HL-60 (cell line): Measurements from ENCODE around the gene FFAR1.

ENCODE experiments used
- DNase-seq, 2 experiments: peaks; one replicate each; pipeline ENCODE4 v3.0.0-alpha.2; 2010 to 2020; ENCODE audit warnings: low read depth in 1 of 2, low spot score in 1 of 2
- H3K27ac ChIP-seq: fragments of 250-450 bp; sonication (Bioruptor Pico); replicated peaks from 2 replicates; pipeline ENCODE4 v1.5.1; 2020; ENCODE audit warnings: mild to moderate bottlenecking, moderate library complexity
- H3K27me3 ChIP-seq: fragments of 250-450 bp; sonication (Bioruptor Pico); 2 replicates; pipeline ENCODE4 v1.5.1; 2021; ENCODE audit warnings: mild to moderate bottlenecking, moderate library complexity; ENCODE audit not compliant: insufficient read depth, poor library complexity, severe bottlenecking
- H3K4me3 ChIP-seq: replicated peaks from 2 replicates; pipeline ENCODE4 v1.5.1; 2011; ENCODE audit warnings: mild to moderate bottlenecking, control low read depth, low read length; ENCODE audit not compliant: insufficient read depth
- GABPA ChIP-seq: IDR thresholded peaks from 2 replicates; pipeline ENCODE4 v1.6.1; 2012; ENCODE audit warnings: low read depth
- POLR2AphosphoS5 ChIP-seq: IDR thresholded peaks from 2 replicates; pipeline ENCODE4 v1.6.1; 2012; ENCODE audit warnings: low read depth
- REST ChIP-seq: IDR thresholded peaks from 2 replicates; pipeline ENCODE4 v1.6.1; 2012; ENCODE audit warnings: low read depth; ENCODE audit not compliant: insufficient replicate concordance
- SPI1 ChIP-seq: IDR thresholded peaks from 2 replicates; pipeline ENCODE4 v1.6.1; 2012; ENCODE audit warnings: low read depth, mild to moderate bottlenecking, borderline replicate concordance
- TF ChIP-seq, protein P1 (sequence below): IDR thresholded peaks from one replicate; pipeline ENCODE4 v1.5.1; 2011; ENCODE audit warnings: low read length, control low read depth, inconsistent platforms; ENCODE audit not compliant: insufficient read depth

Gene FFAR1

DNA sequence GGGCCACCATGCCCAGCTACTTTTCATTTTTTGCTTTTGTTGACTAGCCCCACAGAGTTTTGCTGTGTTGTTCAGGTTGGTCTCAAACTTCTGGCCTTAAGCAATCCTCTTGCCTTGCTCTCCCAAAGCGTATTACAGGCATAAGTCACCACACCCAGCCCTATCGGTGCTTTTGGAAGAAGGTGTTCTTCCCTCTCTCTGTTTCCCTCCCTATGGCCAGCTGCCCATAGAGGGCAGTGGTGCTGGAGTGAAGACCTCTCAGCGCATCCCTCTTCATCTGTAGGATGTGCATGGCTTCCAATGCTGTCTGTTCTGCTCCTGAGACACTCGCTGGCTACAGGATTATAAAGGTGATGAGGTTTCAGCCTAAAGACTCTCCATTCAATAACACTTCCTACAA, 20.1 kb upstream of the FFAR1 start:
- no peak overlapping the region for H3K4me3 ChIP-seq

DNA sequence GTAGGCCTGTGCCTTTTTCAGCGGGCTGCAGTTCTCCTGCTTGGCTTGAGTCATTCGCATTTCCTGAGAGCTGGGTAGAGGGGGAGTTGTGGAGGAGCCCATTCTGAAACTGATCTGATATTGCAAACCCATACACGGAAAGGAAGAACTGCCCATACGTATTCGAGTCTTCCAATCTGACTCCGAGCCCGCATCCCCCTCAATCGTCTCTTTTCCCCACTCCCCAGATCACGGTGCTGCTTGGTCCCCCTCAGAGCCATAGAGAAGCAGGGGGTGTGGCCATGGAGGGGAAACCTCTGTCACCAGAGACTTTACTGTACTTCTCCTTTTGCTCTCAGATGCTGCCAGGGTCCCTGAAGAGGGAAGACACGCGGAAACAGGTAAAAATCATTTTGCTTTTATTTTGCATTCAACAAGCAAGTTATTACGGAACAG, 18.8 kb upstream of the FFAR1 start, which contains the start of gene CD22:
CD22 (plus strand) TSS at position 337 of the 435 bp plus-strand sequence. CDS start 2,854 bp downstream, outside the sequence.
- no peak within 1 kb of the TSS for H3K4me3 ChIP-seq
- no peak within 1 kb of the TSS for H3K27ac ChIP-seq
- H3K27me3 ChIP-seq = no peaks in the 10 kb centered on the region
- TF ChIP-seq POLR2AphosphoS5 (no peak), SPI1 (peak; percentile 51; the same call in 1 of the 2 replicates)
- TF ChIP-seq, protein P1, sequence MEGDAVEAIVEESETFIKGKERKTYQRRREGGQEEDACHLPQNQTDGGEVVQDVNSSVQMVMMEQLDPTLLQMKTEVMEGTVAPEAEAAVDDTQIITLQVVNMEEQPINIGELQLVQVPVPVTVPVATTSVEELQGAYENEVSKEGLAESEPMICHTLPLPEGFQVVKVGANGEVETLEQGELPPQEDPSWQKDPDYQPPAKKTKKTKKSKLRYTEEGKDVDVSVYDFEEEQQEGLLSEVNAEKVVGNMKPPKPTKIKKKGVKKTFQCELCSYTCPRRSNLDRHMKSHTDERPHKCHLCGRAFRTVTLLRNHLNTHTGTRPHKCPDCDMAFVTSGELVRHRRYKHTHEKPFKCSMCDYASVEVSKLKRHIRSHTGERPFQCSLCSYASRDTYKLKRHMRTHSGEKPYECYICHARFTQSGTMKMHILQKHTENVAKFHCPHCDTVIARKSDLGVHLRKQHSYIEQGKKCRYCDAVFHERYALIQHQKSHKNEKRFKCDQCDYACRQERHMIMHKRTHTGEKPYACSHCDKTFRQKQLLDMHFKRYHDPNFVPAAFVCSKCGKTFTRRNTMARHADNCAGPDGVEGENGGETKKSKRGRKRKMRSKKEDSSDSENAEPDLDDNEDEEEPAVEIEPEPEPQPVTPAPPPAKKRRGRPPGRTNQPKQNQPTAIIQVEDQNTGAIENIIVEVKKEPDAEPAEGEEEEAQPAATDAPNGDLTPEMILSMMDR = no peak
- peak in 1 of 2 experiments; percentile 53 for DNase-seq

More for the DNA sequence above, 20.1 kb upstream of the FFAR1 start:
- no peak for DNase-seq
- Histone ChIP-seq H3K27ac (no peak overlapping the region), H3K27me3 (no peaks in the 10 kb centered on the region)
- TF ChIP-seq SPI1 = no peak
- TF ChIP-seq POLR2AphosphoS5 = no peak
- no peak for TF ChIP-seq REST
- TF ChIP-seq, protein P1 = no peak
- no peak for TF ChIP-seq GABPA

- no peaks in the 10 kb centered on the region for H3K27me3 ChIP-seq
- no peak overlapping the region for H3K27ac ChIP-seq
- no peak for DNase-seq
- TF ChIP-seq POLR2AphosphoS5 = no peak
- no peak for TF ChIP-seq SPI1
- no peak for TF ChIP-seq REST
- TF ChIP-seq, protein P1 = no peak
- no peak overlapping the region for H3K4me3 ChIP-seq
Observed at GRCh38 chr19:35329323-35329722, 18.4 kb upstream of the FFAR1 start.

- H3K27ac ChIP-seq = no peak overlapping the region
- no peak for DNase-seq
- no peak overlapping the region for H3K4me3 ChIP-seq
- no peaks in the 10 kb centered on the region for H3K27me3 ChIP-seq
- TF ChIP-seq GABPA (no peak), POLR2AphosphoS5 (no peak), REST (no peak), SPI1 (no peak)
- TF ChIP-seq, protein P1 = no peak
Observed at GRCh38 chr19:35330475-35330874, 17.2 kb upstream of the FFAR1 start.
